H54 (cell line): ENCODE results near the gene MAP3K14.

Experiments
- DNase-seq: peaks from one replicate; pipeline ENCODE4 v3.0.0; 2011; ENCODE audit warnings: low spot score, mixed read lengths; ENCODE audit not compliant: insufficient read length
- FAIRE-seq: peaks from 3 replicates; lab custom pipeline; 2011; peaks lifted over from hg19 to GRCh38; lab: Jason Lieb, UNC
- POLR2A ChIP-seq: IDR thresholded peaks from 2 replicates; pipeline ENCODE4 v1.6.1; 2011; ENCODE audit warnings: low read depth, mild to moderate bottlenecking, low read length

The MAP3K14 gene

DNA sequence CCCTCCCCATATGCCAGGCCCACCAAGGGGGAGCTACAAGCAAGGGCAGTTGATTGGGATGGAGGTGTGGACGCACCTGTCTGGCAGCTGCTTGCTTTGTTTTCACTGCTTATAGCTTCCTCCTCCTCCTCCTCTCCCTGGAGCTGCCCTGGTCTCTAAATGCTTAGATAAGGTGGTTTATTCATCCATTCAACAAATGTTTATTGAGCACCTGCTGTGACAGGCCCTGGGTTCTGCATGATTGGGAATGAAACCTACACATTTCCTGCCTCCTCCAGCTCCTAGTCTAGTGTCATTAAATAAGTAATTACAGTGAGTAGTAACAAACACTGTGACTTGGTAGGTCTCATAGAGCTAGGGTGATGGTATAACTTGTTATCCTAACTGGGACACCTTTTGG is 17.4 kb upstream of the MAP3K14 start:
- FAIRE-seq, result no peak
- no peak for DNase-seq
- no peak for TF ChIP-seq POLR2A

DNA sequence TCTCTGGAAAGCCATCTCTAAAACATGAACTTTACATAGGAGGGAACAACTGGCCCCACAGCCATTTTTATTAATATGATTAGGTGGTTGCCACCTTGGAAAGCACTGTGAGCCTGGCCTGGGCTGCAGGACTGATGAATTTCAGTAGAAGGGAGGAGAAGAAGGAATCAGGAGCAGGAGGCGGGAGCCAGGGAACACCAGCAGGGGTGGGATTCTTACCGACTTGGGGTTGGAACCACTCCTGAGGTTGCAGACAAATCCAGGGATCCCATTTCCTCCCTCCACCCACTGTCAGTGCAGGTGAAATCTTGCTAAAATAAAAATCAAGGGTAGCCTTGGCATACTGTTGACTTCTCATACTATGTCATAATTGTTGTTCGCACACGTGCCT is 16.9 kb upstream of the MAP3K14 start:
- FAIRE-seq (no peak), DNase-seq (no peak)
- TF ChIP-seq POLR2A, result no peak

- TF ChIP-seq POLR2A, result no peak
- FAIRE-seq (no peak), DNase-seq (no peak)
These were observed 16.3 kb upstream of the MAP3K14 start for GRCh38 chr17:45332989-45333701.

DNA sequence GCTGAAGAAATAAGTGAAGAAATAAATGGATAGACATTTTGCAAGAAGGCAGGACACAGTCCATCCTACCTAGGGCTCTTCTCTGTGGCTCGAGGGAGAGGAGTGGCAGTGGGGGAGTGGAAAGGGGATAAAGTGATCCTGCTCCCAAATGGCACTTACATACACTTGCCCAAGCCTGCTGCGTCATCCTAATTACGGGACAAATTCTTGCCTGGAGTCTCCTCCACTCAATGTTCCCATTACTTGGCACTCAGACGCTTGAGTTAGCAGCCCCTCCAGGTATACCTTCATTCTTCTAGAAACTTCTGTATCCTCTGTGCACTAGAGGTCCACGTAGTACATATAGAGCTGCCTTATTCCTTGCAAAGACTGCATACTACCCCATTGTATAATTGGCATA is 15.7 kb upstream of the MAP3K14 start:
- FAIRE-seq (no peak), DNase-seq (no peak)
- TF ChIP-seq POLR2A, result no peak

DNA sequence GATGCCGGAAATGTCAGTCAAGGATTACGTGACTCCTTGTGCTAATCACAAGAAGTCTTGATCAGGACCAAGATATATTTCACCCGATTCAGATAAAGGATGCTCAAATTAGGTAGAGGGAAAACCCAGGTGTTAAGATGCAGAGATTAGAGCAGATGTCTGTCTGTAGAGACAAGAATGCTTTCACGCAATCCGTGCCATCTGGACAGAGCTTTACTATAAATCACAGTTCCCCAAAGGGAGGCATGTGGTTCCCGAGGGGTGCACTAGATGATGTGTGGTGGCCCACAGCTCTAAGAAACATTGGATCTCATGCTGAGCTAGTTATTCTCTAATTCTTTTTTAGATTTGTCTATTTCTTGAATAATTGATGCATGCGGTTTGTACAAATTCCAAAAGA is 9.8 kb upstream of the MAP3K14 start:
- no peak for FAIRE-seq
- no peak for TF ChIP-seq POLR2A
- DNase-seq, result no peak

DNA sequence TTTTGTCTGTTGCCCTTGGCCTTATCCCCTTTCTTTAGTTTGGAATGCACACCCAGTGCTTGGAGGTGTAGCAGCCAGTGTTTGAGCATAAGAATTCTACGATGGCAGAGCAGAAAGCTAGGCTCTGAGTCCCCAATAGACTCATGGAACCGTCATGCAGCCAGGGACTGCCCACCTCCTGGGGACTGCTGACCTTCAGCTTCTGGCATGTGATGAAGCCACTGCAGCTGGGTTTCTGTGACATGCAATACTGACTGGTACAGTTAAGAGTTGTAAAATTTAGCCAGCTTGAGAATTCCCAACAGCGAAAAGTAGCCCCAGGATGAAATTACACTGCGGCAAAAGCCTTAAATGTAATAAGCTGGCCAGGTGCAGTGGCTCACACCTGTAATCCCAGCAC is 9.0 kb upstream of the MAP3K14 start:
- FAIRE-seq (no peak), DNase-seq (no peak)
- TF ChIP-seq POLR2A, result no peak

- FAIRE-seq, result no peak
- TF ChIP-seq POLR2A, result no peak
- no peak for DNase-seq
These were observed 7.5 kb upstream of the MAP3K14 start for GRCh38 chr17:45324336-45324735.

- no peak for DNase-seq
- TF ChIP-seq POLR2A, result no peak
- FAIRE-seq, result no peak
These were observed 5.3 kb upstream of the MAP3K14 start for GRCh38 chr17:45322168-45322567.

GRCh38 chr17:45320931-45321461 is 4.2 kb upstream of the MAP3K14 start:
- DNase-seq, result peak; percentile 90
- FAIRE-seq, result peak; percentile 80
- peak; percentile 50; the same call in 1 of the 2 replicates for TF ChIP-seq POLR2A

- no peak for TF ChIP-seq POLR2A
- no peak for DNase-seq
- no peak for FAIRE-seq
These were observed 3.6 kb upstream of the MAP3K14 start for GRCh38 chr17:45320349-45320930.

DNA sequence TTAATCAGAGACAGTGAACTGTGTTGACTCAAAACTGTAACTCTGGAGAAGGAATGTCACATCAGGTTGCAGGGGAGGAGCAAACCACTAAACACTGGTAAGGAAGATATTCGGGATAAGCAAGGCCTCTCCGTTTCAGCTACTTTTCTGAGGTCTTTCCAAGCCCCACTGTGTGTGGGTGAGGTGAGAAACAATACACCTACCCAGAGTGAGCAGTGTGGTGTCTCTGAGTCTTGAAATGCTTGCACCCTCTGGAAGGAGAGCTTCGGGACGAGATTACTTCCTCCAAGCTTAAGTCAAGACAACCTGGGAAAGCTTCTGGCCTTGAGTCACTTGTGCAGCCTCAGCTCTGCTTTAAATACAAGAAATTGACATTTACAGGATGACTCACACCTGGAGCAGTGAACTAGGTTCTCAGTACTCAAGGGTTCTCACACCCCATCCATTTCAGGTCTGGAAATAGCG is 2.5 kb upstream of the MAP3K14 start:
- peak; percentile 41 for FAIRE-seq
- DNase-seq, result peak; percentile 75
- no peak for TF ChIP-seq POLR2A

- FAIRE-seq (no peak), DNase-seq (no peak)
- no peak for TF ChIP-seq POLR2A
These were observed 1.9 kb upstream of the MAP3K14 start for GRCh38 chr17:45318561-45319230.

GRCh38 chr17:45317111-45317928 is 500 bp upstream of the MAP3K14 start:
- peak; percentile 73 for TF ChIP-seq POLR2A
- FAIRE-seq (peak; percentile 83), DNase-seq (peak; percentile 95)
